HG03135 (cell line): ENCODE results near the gene SSU72.
"Not testable (repeated sequence)": the region's sequence is repeated elsewhere in the genome, so short reads cannot be mapped to it uniquely, and the experiment has no call there.

Source experiments
- ATAC-seq: cut with Tn5 transposase; IDR thresholded peaks from one replicate; pipeline ENCODE4 v1.9.1; 2021; ENCODE audit warnings: mild to moderate bottlenecking, moderate library complexity; ENCODE audit not compliant: unreplicated experiment

Gene SSU72

DNA sequence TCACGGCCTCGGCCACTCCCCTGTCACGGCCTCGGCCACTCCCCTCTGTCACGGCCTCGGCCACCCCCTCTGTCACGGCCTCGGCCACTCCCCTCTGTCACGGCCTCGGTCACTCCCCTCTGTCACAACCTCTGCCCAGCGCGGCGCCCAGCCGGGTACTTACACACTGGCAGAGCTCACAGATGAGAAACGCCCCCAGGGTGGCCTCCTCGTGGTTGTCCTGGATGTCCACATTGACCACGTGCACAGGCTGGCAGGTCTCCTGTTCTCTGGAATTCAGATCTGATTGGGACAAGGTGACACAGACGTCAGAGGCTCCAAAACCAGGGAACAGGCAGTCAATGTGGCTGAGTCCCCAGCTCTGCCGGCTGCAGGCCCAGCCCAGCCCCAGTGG is 31.0 kb downstream of the SSU72 start:
- no peak for ATAC-seq

DNA sequence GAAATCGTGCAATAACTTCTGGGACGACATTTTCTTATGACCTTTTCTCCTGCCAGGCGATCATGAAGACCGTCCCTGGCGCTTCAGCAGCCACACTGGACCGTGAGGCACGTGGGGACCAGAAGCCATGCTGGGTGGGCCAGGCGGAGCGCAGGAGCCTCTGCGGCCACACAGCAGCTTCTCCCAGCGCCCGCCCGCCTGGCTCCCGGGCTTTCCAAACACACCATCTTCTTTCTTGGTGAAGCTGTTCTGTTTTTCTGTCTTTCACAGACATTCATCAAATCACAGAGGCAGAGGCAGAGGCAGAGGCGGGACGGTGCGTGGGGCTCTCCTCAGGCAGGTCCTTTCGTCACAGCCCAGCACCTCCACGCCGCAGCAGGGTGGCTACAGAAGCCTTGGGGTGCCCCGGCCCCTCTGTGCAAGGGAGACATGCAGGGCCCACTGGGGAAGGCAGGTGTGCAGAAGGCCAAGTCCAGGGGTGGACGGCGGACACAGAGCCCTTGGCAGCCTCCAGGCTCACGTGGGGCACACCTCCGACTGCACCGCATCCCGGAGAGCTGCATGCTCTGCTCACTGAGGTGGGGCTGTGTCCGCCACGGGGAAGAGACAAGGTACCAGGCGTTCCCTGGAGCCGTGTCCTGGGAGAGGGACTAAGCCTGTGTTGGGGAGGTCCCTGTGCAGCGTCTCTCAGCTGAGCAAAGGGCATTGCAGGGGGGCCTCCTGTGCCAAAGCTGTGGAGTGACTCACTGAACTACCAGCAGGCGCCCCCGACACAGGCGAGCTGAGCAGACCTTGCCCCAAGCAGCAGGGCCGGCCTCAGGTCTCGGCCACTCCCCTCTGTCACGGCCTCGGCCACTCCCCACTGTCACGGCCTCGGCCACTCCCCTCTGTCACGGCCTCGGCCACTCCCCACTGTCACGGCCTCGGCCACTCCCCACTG is 31.6 kb downstream of the SSU72 start:
- no peak for ATAC-seq

- no peak for ATAC-seq
Observed at GRCh38 chr1:1541956-1542765, 32.5 kb downstream of the SSU72 start.

GRCh38 chr1:1540818-1541628 is 33.6 kb downstream of the SSU72 start:
- ATAC-seq = no peak

GRCh38 chr1:1540090-1540817 is 34.4 kb downstream of the SSU72 start, which contains the start of gene TMEM240:
Gene TMEM240, minus strand, starts transcription at chr1:1540624. Its CDS starts 278 bp downstream, at chr1:1540346.
- ATAC-seq = no peak

- no peak for ATAC-seq
Observed at GRCh38 chr1:1539310-1540089, 35.2 kb downstream of the SSU72 start.

- no peak for ATAC-seq
Observed at GRCh38 chr1:1538989-1539309, 35.7 kb downstream of the SSU72 start.

DNA sequence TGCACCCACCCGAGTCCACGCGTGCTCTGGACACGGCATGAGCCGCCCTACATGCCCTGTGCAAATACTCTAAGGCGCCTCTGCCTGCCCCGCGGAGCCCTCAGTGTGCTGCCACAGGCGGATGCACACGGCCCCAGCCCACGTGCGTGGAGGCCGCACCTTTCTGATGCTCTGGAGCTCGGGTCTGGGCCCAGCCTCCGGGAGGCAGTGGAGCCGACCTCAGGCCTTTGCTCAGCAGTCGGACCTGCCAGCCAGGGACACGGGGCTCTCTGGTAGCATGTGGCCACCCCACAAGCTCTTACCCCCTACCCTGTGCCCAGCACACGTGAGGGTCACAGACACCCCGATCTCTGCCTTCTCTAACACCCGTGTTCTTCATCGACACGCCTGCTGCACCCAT is 36.3 kb downstream of the SSU72 start:
- no peak for ATAC-seq

DNA sequence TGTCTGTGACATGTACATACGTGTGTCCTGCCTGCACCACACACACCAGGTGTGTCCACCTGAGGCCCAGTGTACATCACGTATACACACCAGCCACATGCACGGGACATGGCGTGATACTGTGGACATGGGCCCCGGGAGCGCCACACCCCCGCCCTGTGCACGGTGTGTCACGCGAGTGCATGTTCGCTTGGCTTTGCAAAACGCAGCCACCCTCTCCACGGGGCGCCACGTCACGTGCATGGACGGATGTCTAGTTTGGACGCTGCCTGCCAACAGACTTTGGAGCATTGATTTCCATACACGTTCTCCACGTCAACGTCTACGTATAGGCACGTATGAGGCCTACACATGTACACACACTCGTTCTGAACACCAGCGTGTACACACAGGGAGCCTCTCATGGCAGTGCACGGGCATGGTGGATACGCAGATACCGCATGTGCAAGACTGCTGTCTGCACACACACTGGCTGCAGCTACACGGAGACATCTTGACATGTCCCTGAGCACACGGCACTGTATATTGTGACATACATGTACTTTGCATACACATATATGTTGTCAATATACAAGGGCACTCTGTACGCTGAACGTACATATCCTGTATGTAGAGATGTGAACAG is 36.9 kb downstream of the SSU72 start:
- no peak for ATAC-seq

- ATAC-seq = no peak
Observed at GRCh38 chr1:1536938-1537546, 37.6 kb downstream of the SSU72 start.

- ATAC-seq = no peak
Observed at GRCh38 chr1:1536019-1536937, 38.4 kb downstream of the SSU72 start.

- no peak for ATAC-seq
Observed at GRCh38 chr1:1535201-1536018, 39.3 kb downstream of the SSU72 start.

DNA sequence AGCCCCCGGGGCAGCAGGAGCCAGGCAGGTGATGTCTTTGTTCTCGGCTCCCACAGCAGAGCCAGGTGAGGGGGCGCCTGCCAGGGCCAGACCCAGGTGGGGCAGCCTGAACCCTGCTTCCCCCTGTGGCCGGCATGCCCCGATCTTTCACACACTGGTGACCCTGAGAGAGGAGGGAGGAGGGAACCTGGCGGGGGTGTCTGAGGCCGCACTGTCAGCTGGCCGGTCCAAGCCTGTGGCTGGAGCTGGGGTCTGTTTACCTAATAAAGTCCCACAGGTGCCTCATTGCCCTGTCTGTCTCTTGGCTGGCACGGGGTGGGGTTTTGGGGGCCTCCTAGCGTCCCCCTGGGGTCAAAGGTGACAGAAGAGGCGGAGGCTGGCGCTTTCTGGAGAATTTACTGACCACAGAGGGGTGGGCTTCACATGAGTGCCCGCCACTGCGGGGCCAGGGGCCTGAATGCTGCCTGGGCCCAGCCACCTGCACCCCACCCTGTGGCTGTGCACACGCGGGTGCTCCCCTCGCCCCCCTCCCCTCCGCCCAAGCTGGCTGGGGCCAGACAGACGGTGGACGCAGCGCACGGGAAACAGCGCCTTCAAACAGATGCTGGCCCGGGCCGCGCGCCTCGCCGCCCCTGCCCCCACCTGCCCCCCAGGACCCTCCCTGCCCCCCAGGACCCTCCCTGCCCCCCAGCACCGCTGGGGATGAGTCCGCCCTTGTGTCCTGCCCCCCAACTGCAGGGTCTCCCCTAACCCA is 40.1 kb downstream of the SSU72 start:
- no peak for ATAC-seq

DNA sequence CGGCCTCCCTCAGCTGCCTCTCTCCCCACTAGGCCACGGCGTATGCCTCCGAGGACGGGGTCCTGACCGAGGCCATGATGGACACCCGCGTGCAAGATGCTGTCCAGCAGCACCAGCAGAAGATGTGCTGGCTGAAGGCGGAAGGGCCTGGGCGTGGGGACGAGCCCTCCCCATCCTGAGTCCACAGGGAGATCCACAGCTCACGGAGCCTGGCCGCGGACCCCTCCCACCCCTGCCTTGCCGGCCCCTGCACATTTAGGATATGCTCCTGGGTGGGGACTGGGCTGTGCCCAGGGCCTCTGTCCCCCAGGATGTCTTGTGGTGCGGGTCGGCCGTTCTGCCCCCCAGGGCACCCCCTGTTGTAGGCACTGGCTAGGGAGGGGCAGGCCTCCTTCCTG is 40.8 kb downstream of the SSU72 start:
- not testable (repeated sequence) for ATAC-seq

GRCh38 chr1:1533176-1533893 is 41.3 kb downstream of the SSU72 start:
- not testable (repeated sequence) for ATAC-seq

DNA sequence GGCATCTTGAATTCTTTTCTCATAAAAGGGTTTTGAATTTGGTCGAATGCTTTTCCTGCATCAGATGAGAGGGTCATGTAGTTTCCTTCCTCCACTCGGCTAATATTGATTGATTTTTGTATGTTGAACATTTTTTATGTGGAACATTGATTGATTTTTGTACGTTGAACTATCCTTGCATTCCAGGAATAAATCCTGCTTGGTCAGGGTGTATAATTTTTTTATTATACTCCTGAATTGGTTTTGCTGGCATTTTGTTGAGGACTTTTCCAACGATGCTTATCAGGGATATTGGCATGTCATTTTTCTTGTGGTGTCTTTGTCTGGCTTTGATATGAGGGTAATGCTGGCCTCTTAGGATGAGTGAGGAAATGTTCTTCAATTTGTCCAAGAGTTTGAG is 42.7 kb downstream of the SSU72 start:
- ATAC-seq = no peak
